ENCODE data around the gene ZNF835. TPM values are rescaled to one million over a fixed set of nuclear protein-coding genes. Genes with fewer than 3 reads are reported as not detected.

The ZNF835 gene
- total and polyA plus RNA-seq, 2 of the 13 experiments (the other 11 are each of a cell fraction or from before 2014, with no cell fraction given), result not detected

- peak; percentile 98 for TF ChIP-seq ZBTB26 (CRISPR knock-in tag; IDR thresholded peaks at IDR 0.05; ENCODE audit: borderline replicate concordance)
- TF ChIP-seq HCFC1 (IDR thresholded peaks at IDR 0.05; ENCODE audit: low read depth, low read length), result peak; percentile 41; the same call in 1 of the 2 replicates
- TF ChIP-seq HINFP (CRISPR knock-in tag; IDR thresholded peaks at IDR 0.05; ENCODE audit: low read depth), result peak; percentile 98
- TF ChIP-seq NKX3-1 (CRISPR knock-in tag; IDR thresholded peaks at IDR 0.05), result peak; percentile 100
- peak; percentile 94; the same call in 1 of the 2 replicates for TF ChIP-seq MTF2 (CRISPR knock-in tag; IDR thresholded peaks at IDR 0.05; ENCODE audit: borderline replicate concordance)
- TF ChIP-seq SRSF1 (optimal IDR thresholded peaks at IDR 0.05; ENCODE audit: low read depth, low read length), result peak; percentile 59
- peak; percentile 99 for TF ChIP-seq MTF1 (CRISPR knock-in tag; IDR thresholded peaks at IDR 0.05)
- TF ChIP-seq U2AF2 (IDR thresholded peaks at IDR 0.05; ENCODE audit: low read depth, low read length), result no peak
- TF ChIP-seq GABPB1 (CRISPR knock-in tag; IDR thresholded peaks at IDR 0.05), result peak; percentile 77
- peak; percentile 100; the same call in 1 of the 2 replicates for TF ChIP-seq DNMT3B (CRISPR knock-in tag; conservative IDR thresholded peaks at IDR 0.05)
- peak; percentile 100 for TF ChIP-seq ZNF607 (CRISPR knock-in tag; IDR thresholded peaks at IDR 0.05; ENCODE audit: borderline replicate concordance)
- peak; percentile 97 for TF ChIP-seq ZNF329 (CRISPR knock-in tag; IDR thresholded peaks at IDR 0.05; ENCODE audit: low read depth)
- no peak for TF ChIP-seq CEBPB (IDR thresholded peaks at IDR 0.05; ENCODE audit: borderline replicate concordance, low read depth, low read length)
- TF ChIP-seq ZNF616 (CRISPR knock-in tag; IDR thresholded peaks at IDR 0.05; ENCODE audit: low read depth), result peak; percentile 99
- TF ChIP-seq SP1 (IDR thresholded peaks at IDR 0.05), result no peak
- peak; percentile 83 for TF ChIP-seq SP1 (CRISPR knock-in tag; IDR thresholded peaks at IDR 0.05)
- TF ChIP-seq TBX3 (IDR thresholded peaks at IDR 0.05; ENCODE audit: borderline replicate concordance), result no peak
- TF ChIP-seq PREB (CRISPR knock-in tag; IDR thresholded peaks at IDR 0.05), result peak; percentile 99
- TF ChIP-seq ZNF563 (CRISPR knock-in tag; IDR thresholded peaks at IDR 0.05), result peak; percentile 100
- TF ChIP-seq ZNF773 (CRISPR knock-in tag; IDR thresholded peaks at IDR 0.05; ENCODE audit: borderline replicate concordance), result peak; percentile 100
- no peak for TF ChIP-seq CHD2 (IDR thresholded peaks at IDR 0.05; ENCODE audit: low read depth, low read length)
- peak; percentile 99 for TF ChIP-seq PLSCR1 (CRISPR knock-in tag; IDR thresholded peaks at IDR 0.05; ENCODE audit: borderline replicate concordance)
- TF ChIP-seq ZNF501 (CRISPR knock-in tag; IDR thresholded peaks at IDR 0.05), result peak; percentile 99
- peak; percentile 99 for TF ChIP-seq HOXD1 (CRISPR knock-in tag; IDR thresholded peaks at IDR 0.05)
- TF ChIP-seq ELF1 (CRISPR knock-in tag; IDR thresholded peaks at IDR 0.05), result peak; percentile 71
- TF ChIP-seq KLF16 (CRISPR knock-in tag; IDR thresholded peaks at IDR 0.05), result peak; percentile 97 to 100
- no peak for TF ChIP-seq ZFP62 (CRISPR knock-in tag; IDR thresholded peaks at IDR 0.05)
- TF ChIP-seq GTF3A (CRISPR knock-in tag; conservative IDR thresholded peaks at IDR 0.05), result no peak
- no peak for TF ChIP-seq ZNF24 (IDR thresholded peaks at IDR 0.05)
Observed at GRCh38 chr19:56637976-56638555, 33.5 kb downstream of the ZNF835 start (continued).
